G401 (cell line): Measurements from ENCODE around the gene IGF2. TPM values are rescaled to one million over a fixed set of nuclear protein-coding genes. Genes with fewer than 3 reads are reported as not detected.

ENCODE experiments used
- DNase-seq: peaks from one replicate; pipeline ENCODE4 v3.0.0-alpha.2; 2015; ENCODE audit warnings: low spot score
- in situ Hi-C: cut with HindIII; loops from 2 replicates; pipeline ENCODE4 v1.10.0; 2016; ENCODE audit warnings: low sequenced_read_pairs, mixed read lengths
- total RNA-seq: library from RNA; depleted of rRNA; stranded (reverse); fragments of >200 nt; shearing (Covaris generic); gene quantifications from 2 replicates; pipeline ENCODE4 v1.2.3, GENCODE V29; 2014

Gene IGF2
- total RNA-seq, 1 experiment from 2014 or later: not detected

DNA sequence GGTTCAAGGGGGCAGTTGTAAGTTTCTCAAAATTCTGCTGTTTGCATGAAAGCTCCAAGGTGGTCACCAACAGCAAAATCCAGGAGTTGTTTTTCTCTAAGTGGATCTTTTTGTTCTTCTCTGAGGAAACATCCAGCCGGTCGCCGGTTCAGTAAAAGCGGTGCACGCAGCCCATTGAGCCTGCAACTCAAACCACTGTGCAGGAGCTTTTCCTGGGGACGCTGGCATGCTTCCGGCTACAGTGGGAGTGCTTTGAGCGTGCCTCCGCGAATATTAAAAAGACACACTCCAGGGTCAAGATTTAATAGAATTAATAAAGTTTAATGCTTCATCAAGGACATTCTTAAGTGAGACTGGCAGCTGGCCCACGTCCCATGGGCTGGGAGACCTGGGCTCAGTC, 25.4 kb downstream of the IGF2 start:
- DNase-seq: no peak
- in situ Hi-C loops: no loop called here

DNA sequence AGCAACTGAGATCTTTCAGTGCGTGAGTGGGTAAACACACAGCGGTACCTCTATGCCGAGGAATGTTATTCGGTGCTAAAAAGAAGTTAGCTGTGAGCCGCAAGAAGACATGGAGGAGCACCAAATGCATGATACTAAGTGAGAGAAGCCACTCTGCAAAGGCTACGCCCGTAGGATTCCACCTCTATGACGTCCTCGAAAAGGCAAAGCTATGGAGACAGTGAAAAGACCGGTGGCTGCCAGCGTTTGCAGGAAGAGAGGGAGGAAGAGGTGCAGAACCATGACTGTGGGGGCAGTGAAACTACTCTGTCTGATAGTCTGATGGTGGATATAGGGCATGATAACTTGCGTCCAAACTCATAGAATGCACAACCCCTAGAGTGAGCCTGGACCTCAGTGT, 28.7 kb downstream of the IGF2 start:
- no peak for DNase-seq
- in situ Hi-C loops: no loop called here

DNA sequence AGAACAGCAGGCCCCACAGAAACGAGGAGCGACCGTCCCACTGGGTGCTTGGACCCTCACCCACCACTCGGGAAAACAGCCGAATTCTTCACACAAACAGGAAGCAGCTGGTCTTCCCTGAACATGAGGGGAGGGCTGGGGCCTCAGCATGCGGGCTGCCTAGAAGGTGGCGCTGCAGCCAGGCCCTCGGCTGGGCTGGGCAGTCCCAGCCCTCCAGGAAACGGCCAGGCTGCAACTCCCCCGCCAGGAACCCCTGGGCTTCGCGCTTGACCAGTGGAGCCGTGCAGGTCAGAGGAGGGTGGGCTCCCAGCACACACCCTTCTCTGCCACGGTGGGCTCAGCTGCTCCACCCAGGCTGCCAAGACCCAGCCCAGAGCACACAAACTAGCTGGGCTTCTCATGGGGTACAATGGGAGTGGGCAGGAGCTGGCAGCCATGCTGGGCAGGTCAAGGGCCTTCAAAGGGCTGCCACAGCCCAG, 29.6 kb downstream of the IGF2 start:
- in situ Hi-C loops: no loop called here
- no peak for DNase-seq

DNA sequence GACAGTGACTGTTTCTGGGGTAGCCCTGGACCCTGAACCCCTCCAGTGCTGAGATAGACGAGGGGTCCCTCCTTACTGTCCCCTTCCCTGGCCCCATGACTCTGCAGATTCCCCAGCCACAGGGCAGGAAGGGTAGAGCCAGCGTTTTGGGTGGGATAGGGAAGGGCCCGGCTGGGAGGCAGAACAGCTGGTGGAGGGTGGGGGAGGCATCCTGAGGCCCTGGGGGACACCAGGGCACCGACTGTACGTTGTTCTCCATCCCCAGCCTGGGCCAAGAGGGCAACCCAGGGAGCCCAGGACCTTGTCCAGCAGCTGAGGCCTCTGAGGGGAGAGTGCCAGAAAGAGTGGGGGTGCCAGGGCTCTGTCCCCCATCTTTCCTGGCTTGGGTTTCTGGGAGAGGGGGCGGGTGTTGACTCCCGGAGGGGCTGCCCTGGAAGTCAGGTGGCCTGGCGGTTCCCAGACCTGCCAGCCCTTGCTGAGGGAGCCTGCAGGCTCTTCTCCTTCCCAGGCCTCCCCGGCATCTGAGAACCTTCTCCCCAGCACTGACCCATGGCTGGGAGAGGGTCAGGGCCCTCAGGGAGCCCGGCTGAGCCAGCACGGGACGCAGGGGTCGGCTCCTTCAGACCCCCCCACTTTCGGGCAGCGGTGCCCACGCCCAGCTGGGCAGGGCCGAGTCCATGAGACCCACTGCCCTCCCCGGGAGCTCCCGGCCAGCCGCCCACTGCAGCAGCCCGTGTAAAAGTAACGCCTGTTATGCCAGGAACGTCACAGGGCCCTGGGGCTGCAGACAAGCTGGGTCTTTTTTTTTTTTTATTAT, 30.3 kb downstream of the IGF2 start:
- in situ Hi-C loops: no loop called here
- DNase-seq: no peak

DNA sequence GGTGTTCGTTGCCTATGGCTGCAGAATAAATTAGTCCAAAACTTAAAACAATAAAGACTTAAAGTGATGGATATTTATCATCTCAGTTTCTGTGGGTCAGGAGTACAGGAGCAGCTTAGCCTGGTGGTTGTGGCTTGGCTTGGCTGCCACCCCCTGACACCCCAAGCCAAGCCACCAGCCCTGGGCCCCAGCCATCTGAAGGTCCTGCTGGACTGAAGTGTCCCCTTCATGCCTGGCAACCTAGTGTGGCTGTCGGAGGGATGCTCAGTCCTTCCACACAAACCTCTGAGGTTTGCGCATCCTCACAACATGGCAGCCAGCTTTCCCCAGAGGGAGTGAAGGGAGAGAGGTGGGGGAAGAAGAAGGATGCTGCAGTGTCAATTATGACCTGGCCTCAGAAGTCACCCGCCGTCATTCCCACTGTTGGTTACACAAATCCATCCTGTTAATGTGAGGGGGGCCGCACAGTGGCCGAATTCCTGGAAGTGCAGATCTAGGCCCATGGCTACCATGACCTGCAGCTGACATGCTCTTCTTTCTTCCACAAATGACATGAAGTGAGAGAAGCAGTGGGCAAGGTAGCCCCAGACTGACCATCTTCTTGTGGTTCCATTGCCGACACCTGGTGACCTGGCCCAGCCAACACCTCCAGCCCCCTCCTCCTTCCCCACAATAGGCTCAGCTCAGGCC, 31.1 kb downstream of the IGF2 start:
- in situ Hi-C loops: no loop called here
- no peak for DNase-seq

DNA sequence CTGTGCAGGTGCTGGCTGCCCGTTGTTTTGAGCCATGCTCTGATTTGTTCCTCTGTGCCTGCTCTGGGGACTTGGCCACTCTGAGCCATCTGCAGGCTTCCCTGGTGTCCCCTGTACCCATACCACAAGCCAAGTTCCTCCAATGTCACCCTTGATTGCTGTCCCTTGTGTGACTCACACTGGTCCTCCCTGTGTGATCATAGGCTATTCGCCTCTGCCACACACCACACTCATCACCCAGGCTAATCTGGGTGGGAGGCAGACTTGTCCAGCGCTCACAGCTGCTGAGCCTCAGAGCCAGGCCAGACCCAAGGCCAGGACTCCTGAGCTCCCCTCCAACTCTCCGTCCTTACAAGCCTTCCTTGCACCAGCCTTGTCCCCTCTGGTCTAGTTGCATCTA, 31.7 kb downstream of the IGF2 start:
- in situ Hi-C loops: no loop called here
- DNase-seq: no peak

DNA sequence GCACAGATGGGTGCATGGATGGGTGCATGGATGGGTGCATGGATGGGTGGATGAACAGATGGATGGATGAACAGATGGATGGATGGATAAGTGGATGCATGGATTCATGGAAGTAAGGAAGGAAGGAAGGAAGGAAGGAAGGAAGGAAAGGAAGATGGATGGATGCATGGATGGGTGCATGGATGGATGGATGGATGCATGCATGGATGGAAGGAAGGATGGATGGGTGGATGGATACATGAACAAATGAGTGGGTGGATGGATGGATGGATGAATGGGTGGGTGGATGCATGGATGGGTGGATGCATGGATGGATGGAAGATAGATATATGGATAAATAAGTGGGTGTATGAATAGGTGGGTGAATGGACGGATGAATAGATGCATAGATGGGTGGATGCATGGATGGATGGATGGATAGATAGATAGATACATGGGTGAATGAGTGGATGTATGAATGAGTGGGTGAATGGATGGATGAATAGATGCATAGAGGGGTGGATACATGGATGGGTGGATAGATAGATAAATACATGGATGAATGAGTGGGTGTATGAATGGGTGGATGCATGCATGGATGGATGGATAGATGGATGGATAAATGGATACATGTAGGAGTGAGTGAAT, 32.5 kb downstream of the IGF2 start:
- DNase-seq: no peak
- in situ Hi-C loops: no loop called here

DNA sequence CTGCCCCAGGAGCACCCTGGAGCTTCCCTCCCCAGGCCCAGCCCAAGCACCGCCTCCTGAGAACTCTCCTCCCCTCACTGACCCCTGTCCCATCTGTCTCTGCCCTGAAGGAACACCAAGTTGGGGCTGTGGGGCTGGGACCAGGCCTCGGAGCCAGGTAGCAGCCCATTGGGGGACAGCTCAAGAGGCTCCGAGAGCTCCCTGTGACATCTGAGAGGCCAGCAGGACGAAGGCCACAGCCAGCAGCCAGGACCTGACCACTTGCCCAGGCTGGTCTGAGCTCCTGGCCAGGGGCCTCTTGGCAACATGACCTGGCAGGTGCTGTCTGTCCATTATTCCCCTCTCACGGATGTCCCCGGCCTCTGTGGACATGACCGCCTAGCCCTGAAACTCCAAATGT, 33.7 kb downstream of the IGF2 start:
- DNase-seq: peak; percentile 2
- in situ Hi-C loops: no loop called here

DNA sequence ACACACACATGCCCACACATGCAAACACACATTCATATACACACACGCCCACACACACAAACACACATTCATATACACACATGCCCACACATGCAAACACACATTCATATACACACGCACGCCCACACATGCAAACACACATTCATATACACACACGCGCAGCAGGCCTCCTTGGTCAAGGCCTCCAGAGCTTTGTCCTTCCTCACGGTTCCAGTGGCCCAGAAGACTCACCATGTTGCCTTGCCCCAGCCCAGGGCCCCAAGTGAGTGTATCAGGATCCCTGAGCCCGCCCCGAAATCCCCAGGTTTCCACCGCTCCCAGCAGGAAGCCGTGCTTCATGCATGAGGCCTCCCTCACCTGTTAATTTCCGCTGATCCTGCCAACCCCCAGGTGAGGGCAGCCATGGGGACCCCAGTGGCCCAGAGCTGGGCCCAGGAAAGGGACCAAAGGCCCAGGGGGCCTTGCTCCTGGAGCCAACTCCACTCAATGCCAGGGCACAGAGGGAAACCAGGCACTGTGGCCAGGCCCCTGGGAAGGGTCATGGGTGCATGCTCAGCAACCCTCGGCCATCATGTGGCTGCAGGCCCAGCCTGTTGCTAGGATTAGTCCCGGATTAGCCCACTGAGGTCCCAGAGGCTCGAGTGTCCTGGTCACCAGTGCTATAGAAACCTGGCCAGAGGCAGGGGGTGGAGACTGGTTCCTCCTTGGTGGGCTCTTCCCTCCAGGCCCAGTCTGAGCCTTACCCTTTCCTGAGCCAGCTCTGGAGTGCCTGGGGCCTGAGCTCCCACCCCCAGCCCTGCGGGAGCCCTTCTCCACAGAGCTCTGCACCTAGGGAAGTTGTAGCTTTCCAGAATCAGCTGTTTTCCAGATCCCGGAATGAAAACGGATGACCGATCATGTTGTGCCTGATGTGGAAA, 34.4 kb downstream of the IGF2 start:
- in situ Hi-C loops: no loop called here

DNA sequence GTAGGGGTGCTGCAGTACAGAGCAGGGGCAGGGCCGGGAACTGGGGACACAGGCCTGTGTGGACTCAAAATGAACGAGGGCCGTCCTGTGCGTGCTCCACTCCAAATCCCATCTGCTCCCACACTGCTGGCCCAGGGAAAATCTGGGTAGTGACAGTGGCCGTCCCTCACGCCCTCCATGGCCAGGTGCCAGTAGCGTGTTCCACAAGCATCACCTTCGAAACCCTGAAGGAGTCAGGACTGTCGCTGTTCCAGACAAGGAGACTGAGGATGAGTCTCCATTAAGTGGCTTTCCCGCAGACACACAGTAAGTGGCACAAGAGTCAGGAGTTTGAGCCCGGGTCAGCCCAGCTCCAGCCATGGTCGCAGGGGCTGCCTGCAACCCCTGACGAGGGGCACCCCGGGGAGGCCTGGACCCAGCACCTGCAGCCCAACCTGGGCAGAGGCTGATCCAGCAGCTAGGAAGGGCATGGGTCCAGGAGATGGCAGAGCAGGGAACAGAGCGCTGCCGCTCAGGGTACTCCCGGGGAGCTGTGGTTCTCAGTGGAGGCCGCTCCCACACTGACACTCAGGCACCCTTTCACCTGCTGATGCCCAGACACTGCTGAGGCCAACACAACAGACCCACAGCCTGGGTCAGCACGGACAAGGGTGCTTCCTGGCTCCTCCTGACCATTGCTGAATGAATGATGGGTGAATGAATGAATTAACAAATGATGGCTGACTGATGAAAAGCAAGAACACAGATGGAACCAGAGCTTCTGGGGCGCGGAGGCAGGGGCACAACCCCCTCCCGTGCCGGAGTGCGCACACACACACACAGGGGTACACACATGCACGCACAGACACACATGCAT, 35.3 kb downstream of the IGF2 start:
- in situ Hi-C loops: no loop called here
- DNase-seq: no peak

More for the DNA sequence above, 34.4 kb downstream of the IGF2 start:
- no peak for DNase-seq

DNA sequence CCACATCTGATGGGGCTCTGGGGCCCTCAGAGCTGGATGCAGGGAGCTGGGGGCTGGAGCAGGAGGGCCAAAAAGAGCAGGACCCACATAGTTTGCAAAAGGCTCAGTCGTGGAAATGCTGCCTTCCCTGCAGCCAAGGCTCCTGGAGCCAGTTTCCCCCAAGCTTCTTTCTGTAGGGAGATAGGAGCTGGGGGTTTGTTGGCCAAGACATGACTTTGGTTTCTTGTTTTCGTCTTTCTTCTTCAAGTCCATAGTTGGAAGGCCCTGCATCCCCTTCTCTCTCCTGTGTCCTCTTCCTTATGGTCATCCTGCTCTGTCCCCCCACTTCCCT, 36.3 kb downstream of the IGF2 start:
- in situ Hi-C loops: no loop called here
- no peak for DNase-seq

DNA sequence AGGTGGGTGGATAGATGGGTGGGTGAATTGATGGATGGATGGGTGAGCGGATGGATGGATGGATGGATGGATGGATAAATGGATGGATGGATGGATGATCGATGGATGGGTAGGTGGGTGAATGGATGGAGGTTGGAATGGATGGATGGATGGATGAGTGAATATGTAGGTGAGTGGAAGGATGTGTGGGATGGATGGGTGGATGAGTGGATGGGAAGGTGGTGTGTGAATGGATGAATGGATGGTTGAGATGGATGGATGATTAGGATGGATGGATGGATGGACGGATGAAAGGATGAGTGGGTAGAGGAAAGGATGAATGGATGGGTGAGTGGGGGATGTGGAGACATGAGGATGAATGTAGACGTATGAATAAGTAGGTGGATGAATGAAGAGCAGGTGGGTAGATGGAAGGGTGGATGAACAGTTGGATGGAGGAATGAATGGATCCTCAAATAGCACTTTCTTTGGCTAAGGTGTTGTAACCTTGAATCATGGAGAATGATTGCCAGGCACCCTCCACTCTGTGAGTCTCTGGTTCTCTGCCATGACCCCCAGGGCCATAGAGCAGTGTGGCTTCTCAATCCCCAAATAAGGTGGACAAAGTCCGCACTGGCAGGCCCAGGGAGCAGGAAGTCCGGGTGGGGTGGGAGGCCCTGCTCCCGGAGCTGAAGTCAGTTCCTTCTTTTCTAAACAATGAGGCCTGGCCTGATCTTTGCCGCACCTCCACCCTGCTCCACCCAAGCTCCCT, 36.9 kb downstream of the IGF2 start:
- in situ Hi-C loops: no loop called here

DNA sequence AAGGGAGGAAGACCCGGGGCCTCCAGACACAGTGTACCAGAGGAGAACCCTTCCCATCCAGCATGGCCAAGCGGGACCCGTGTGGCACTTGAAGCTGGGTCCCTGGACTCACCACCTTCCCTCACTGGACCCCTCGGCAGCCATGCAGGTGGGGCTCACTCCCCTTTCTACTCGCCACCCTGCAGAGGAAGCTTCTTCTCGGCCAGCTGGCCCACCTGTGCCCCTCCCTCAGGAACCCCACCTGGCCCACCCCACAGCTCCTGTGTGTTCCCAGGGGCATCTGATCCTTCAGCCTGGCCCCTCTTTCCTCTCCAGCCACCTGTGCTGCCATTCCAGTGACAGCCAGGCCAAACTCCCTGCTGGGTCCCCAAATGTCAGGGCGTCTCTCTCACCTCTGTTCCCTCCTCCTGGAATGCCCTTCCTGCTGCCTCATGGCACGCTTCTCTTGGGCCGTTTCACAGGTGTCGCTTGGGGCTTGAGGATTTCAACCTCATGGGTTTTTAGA, 38.0 kb downstream of the IGF2 start:
- DNase-seq: no peak
- in situ Hi-C loops: no loop called here

More for the DNA sequence above, 36.9 kb downstream of the IGF2 start:
- no peak for DNase-seq

DNA sequence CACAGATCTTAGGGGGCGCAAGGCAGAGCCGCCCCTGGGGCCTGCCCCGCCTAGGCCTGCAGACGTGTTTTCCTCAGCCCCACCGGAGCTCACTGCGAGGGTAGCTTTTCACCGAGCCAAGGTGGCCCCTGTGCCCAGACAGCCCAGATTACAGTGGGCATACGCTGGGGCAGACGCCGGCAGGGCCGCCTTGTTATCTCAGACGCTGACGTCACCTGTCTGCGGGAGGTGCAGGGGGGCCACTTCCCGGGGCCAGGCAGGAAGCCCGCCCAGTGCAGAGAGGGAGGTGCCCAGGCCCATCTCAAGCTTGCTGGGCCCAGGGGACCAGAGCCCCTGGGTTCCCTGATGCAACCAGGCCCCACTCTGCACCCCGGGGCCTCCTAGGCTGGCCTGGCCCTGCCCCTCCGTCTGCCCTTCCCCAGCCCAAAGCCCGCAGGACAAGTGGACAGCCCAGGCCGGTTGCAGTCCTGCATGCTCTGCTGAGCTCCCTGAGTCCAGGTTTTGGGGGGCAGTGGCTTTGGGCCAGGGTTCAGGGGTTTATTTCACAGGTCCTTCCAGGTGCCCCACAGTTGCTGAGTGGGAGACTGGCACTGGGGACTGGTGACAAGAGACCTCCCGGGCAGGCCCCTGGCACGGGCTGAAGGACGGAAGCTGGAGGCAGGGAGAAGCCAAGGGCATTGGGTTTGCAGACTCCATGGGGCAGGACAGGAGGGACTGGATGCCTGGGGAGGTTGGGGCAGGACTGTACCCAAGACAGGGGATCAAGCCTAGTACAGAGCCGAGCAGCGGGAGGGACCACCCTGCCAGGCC, 38.6 kb downstream of the IGF2 start:
- in situ Hi-C loops: no loop called here
- DNase-seq: no peak

DNA sequence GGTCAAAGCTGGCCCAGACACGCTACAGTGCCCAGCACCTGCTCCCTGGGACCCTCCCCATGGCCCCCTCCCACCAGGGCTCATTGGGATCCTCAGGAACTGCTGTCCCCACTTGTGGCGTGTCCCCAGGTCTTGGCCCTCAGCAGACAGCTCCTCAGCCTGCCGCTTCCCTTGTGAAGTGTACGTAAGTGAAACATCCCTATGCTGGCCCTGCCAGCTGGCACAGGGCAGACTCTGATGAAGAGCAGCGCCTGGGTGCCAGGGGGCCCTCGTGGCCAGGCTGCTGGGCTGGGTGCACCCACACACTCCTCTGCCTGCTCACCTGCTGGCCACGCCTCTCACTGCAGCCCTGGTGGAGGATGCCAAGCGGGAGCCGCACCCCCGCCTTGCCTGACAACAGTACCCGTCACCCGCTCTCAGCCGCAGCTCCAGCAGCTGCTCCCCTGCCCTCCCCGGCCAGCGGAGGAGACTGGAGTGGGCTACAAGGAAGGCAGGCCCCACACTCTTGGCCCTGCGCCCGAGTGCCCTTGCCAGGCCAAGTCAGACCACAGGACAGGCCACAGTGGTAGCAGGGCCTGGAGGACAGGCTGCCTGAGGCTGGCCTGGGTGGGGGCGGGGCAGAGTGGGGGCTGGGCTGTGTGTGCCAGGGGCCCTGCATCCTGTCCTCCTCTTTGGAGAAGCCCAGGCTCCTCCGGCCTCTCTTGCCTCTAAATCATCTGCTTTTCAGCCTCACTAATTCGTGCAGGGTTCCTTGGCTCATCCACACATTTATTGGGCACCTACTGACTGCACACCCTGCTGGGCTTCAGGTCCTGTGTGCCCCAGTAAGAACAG, 39.5 kb downstream of the IGF2 start:
- in situ Hi-C loops: no loop called here
- DNase-seq: no peak
